Cardiac muscle cell (in vitro differentiated cells and primary cell): Measurements from ENCODE around the gene PRSS21. TPM values are rescaled to one million over a fixed set of nuclear protein-coding genes. Genes with fewer than 3 reads are reported as not detected.

Source experiments
- DNase-seq, 2 donors: peaks; one replicate each; pipeline versions ENCODE4 v3.0.0 to v3.0.0-alpha.2; 2010 to 2017; ENCODE audit warnings: low read depth in 1 of 2, low spot score in 1 of 2
- H3K27ac ChIP-seq: fragments of 200-600 bp; sonication (generic); 2 replicates; pipeline ENCODE4 v1.5.1; 2016
- H3K27me3 ChIP-seq: fragments of 200-600 bp; sonication (generic); 2 replicates; pipeline ENCODE4 v1.6.0; 2016; ENCODE audit warnings: control low read depth
- H3K36me3 ChIP-seq: fragments of 200-600 bp; sonication (generic); 2 replicates; pipeline ENCODE4 v1.5.1; 2016; ENCODE audit warnings: control low read depth
- H3K4me1 ChIP-seq: fragments of 200-600 bp; sonication (generic); 2 replicates; pipeline ENCODE4 v1.8.1; 2017; ENCODE audit warnings: low read depth, mild to moderate bottlenecking, mixed run types
- H3K4me3 ChIP-seq: fragments of 200-600 bp; sonication (generic); 2 replicates; pipeline ENCODE4 v1.5.1; 2016; ENCODE audit warnings: mild to moderate bottlenecking
- H3K9me3 ChIP-seq: fragments of 200-600 bp; sonication (generic); 2 replicates; pipeline ENCODE4 v1.5.1; 2017; ENCODE audit warnings: low read depth, mild to moderate bottlenecking, control low read depth
- CTCF ChIP-seq: IDR thresholded peaks from 2 replicates; pipeline ENCODE4 v1.5.1; 2012; ENCODE audit warnings: low read depth, mild to moderate bottlenecking, low read length
- polyA plus RNA-seq: library from polyadenylated mRNA; unstranded; fragments of >200 nt; fragmentation: Nextera tagmentation; extraction: Ambion mirVana; gene quantifications from 2 replicates; pipeline ENCODE4 v1.2.1, GENCODE V29; 2016
- total RNA-seq: library from RNA; depleted of rRNA; stranded (reverse); fragments of >200 nt; gene quantifications from 2 replicates; pipeline ENCODE4 v1.2.3, GENCODE V29; 2016

The PRSS21 gene
- total and polyA plus RNA-seq, 2 experiments from 2014 or later = not detected

- no peaks in the 10 kb centered on the region for H3K27me3 ChIP-seq
- H3K4me3 ChIP-seq = no peak overlapping the region
- H3K4me1 ChIP-seq = no peaks in the 10 kb centered on the region
- H3K27ac ChIP-seq = no peak overlapping the region
- DNase-seq = no peak
- H3K9me3 ChIP-seq = no peaks in the 10 kb centered on the region
- no peak for TF ChIP-seq CTCF
- H3K36me3 ChIP-seq = no peaks in the 10 kb centered on the region
These were observed 13.3 kb downstream of the PRSS21 start for GRCh38 chr16:2830355-2830695.

- DNase-seq = no peak
- no peaks in the 10 kb centered on the region for H3K4me1 ChIP-seq
- H3K9me3 ChIP-seq = no peaks in the 10 kb centered on the region
- H3K4me3 ChIP-seq = no peak overlapping the region
- no peaks in the 10 kb centered on the region for H3K27me3 ChIP-seq
- no peak overlapping the region for H3K27ac ChIP-seq
- H3K36me3 ChIP-seq = no peaks in the 10 kb centered on the region
- no peak for TF ChIP-seq CTCF
These were observed 14.2 kb downstream of the PRSS21 start for GRCh38 chr16:2831203-2831602.

GRCh38 chr16:2833776-2834175, 16.7 kb downstream of the PRSS21 start:
- TF ChIP-seq CTCF = no peak
- DNase-seq = no peak
- Histone ChIP-seq H3K27me3 (no peaks in the 10 kb centered on the region), H3K36me3 (no peaks in the 10 kb centered on the region), H3K4me1 (no peaks in the 10 kb centered on the region), H3K4me3 (no peak overlapping the region), H3K9me3 (no peaks in the 10 kb centered on the region), H3K27ac (no peak overlapping the region)

- TF ChIP-seq CTCF = no peak
- no peak for DNase-seq
- no peaks in the 10 kb centered on the region for H3K36me3 ChIP-seq
- H3K27ac ChIP-seq = no peak overlapping the region
- no peak overlapping the region for H3K4me3 ChIP-seq
- H3K9me3 ChIP-seq = no peaks in the 10 kb centered on the region
- no peaks in the 10 kb centered on the region for H3K27me3 ChIP-seq
- no peaks in the 10 kb centered on the region for H3K4me1 ChIP-seq
These were observed 17.9 kb downstream of the PRSS21 start for GRCh38 chr16:2834968-2835367.

GRCh38 chr16:2835638-2836493, 18.8 kb downstream of the PRSS21 start:
- Histone ChIP-seq H3K27me3 (no peaks in the 10 kb centered on the region), H3K4me3 (no peak overlapping the region), H3K4me1 (no peaks in the 10 kb centered on the region), H3K27ac (no peak overlapping the region), H3K36me3 (no peaks in the 10 kb centered on the region), H3K9me3 (no peaks in the 10 kb centered on the region)
- DNase-seq = peak; percentile 15 to 97
- TF ChIP-seq CTCF = no peak
